Activated naive CD8-positive, alpha-beta T cell treated with anti-CD3 and anti-CD28 coated beads, Interleukin-2, amount 50 U/mL, for 24 hours (primary cell): ENCODE results near the gene PEX10.
"Not testable (repeated sequence)": the region's sequence is repeated elsewhere in the genome, so short reads cannot be mapped to it uniquely, and the experiment has no call there.

Experiments used
- ATAC-seq: fragments of 150-1000 bp; cut with Tn5 transposase; one replicate; pipeline ENCODE4 v1.10.0; 2021
- DNase-seq: peaks from one replicate; pipeline ENCODE4 v3.0.0; 2021
- H3K27ac Mint-ChIP-seq: one replicate; pipeline ENCODE4 v1.8.0; 2021; ENCODE audit warnings: mild to moderate bottlenecking, mixed read lengths
- H3K27me3 Mint-ChIP-seq: one replicate; pipeline ENCODE4 v1.8.0; 2021; ENCODE audit warnings: mixed read lengths
- H3K36me3 Mint-ChIP-seq: one replicate; pipeline ENCODE4 v1.8.0; 2021; ENCODE audit warnings: low read depth, mixed read lengths
- H3K4me1 Mint-ChIP-seq: one replicate; pipeline ENCODE4 v1.8.0; 2021; ENCODE audit warnings: mixed read lengths
- H3K4me3 Mint-ChIP-seq: one replicate; pipeline ENCODE4 v1.8.0; 2021; ENCODE audit warnings: mild to moderate bottlenecking, moderate library complexity, mixed read lengths
- H3K9me3 Mint-ChIP-seq: one replicate; pipeline ENCODE4 v1.8.0; 2021; ENCODE audit warnings: mixed read lengths

The PEX10 gene

GRCh38 chr1:2447276-2448097 is 35.1 kb upstream of the PEX10 start:
- no peak overlapping the region for H3K27ac Mint-ChIP-seq
- ATAC-seq: no peak
- H3K27me3 Mint-ChIP-seq: peaks cover 10% of the 10 kb centered on the region
- DNase-seq: no peak
- H3K36me3 Mint-ChIP-seq: no peaks in the 10 kb centered on the region
- no peaks in the 10 kb centered on the region for H3K4me1 Mint-ChIP-seq
- no peaks in the 10 kb centered on the region for H3K9me3 Mint-ChIP-seq
- no peak overlapping the region for H3K4me3 Mint-ChIP-seq

- DNase-seq: no peak
- Mint-ChIP-seq H3K36me3 (no peaks in the 10 kb centered on the region), H3K4me1 (no peaks in the 10 kb centered on the region), H3K4me3 (no peak overlapping the region), H3K9me3 (no peaks in the 10 kb centered on the region), H3K27ac (no peak overlapping the region), H3K27me3 (peaks cover 12% of the 10 kb centered on the region)
- ATAC-seq: no peak
Measured at GRCh38 chr1:2446861-2447260, 34.5 kb upstream of the PEX10 start.

- H3K36me3 Mint-ChIP-seq: no peaks in the 10 kb centered on the region
- H3K4me3 Mint-ChIP-seq: no peak overlapping the region
- peaks cover 12% of the 10 kb centered on the region for H3K27me3 Mint-ChIP-seq
- no peaks in the 10 kb centered on the region for H3K4me1 Mint-ChIP-seq
- no peak for ATAC-seq
- no peaks in the 10 kb centered on the region for H3K9me3 Mint-ChIP-seq
- DNase-seq: no peak
- H3K27ac Mint-ChIP-seq: no peak overlapping the region
Measured at GRCh38 chr1:2446394-2446793, 34.0 kb upstream of the PEX10 start.

GRCh38 chr1:2445823-2446215 is 33.5 kb upstream of the PEX10 start:
- no peak for DNase-seq
- no peaks in the 10 kb centered on the region for H3K36me3 Mint-ChIP-seq
- H3K27ac Mint-ChIP-seq: no peak overlapping the region
- no peaks in the 10 kb centered on the region for H3K9me3 Mint-ChIP-seq
- H3K4me3 Mint-ChIP-seq: no peak overlapping the region
- H3K27me3 Mint-ChIP-seq: peaks cover 12% of the 10 kb centered on the region
- H3K4me1 Mint-ChIP-seq: no peaks in the 10 kb centered on the region
- no peak for ATAC-seq

GRCh38 chr1:2445162-2445822 is 32.9 kb upstream of the PEX10 start:
- ATAC-seq (no peak), DNase-seq (no peak)
- H3K27me3 Mint-ChIP-seq: peaks cover 12% of the 10 kb centered on the region
- no peak overlapping the region for H3K4me3 Mint-ChIP-seq
- H3K9me3 Mint-ChIP-seq: no peaks in the 10 kb centered on the region
- no peaks in the 10 kb centered on the region for H3K36me3 Mint-ChIP-seq
- H3K27ac Mint-ChIP-seq: no peak overlapping the region
- no peaks in the 10 kb centered on the region for H3K4me1 Mint-ChIP-seq

GRCh38 chr1:2444138-2444591 is 31.8 kb upstream of the PEX10 start:
- DNase-seq: no peak
- H3K4me3 Mint-ChIP-seq: no peak overlapping the region
- no peaks in the 10 kb centered on the region for H3K4me1 Mint-ChIP-seq
- no peaks in the 10 kb centered on the region for H3K36me3 Mint-ChIP-seq
- no peak for ATAC-seq
- no peaks in the 10 kb centered on the region for H3K9me3 Mint-ChIP-seq
- peaks cover 12% of the 10 kb centered on the region for H3K27me3 Mint-ChIP-seq
- H3K27ac Mint-ChIP-seq: no peak overlapping the region

- DNase-seq (peak; percentile 34), ATAC-seq (no peak)
- no peaks in the 10 kb centered on the region for H3K36me3 Mint-ChIP-seq
- no peak overlapping the region for H3K27ac Mint-ChIP-seq
- no peaks in the 10 kb centered on the region for H3K4me1 Mint-ChIP-seq
- peaks cover 12% of the 10 kb centered on the region for H3K27me3 Mint-ChIP-seq
- no peak overlapping the region for H3K4me3 Mint-ChIP-seq
- no peaks in the 10 kb centered on the region for H3K9me3 Mint-ChIP-seq
Measured at GRCh38 chr1:2443277-2444137, 31.1 kb upstream of the PEX10 start.

GRCh38 chr1:2442661-2443060 is 30.3 kb upstream of the PEX10 start:
- H3K4me1 Mint-ChIP-seq: no peaks in the 10 kb centered on the region
- no peak overlapping the region for H3K27ac Mint-ChIP-seq
- no peak overlapping the region for H3K4me3 Mint-ChIP-seq
- no peaks in the 10 kb centered on the region for H3K9me3 Mint-ChIP-seq
- H3K27me3 Mint-ChIP-seq: peaks cover 12% of the 10 kb centered on the region
- DNase-seq: no peak
- no peaks in the 10 kb centered on the region for H3K36me3 Mint-ChIP-seq
- ATAC-seq: no peak

GRCh38 chr1:2441746-2442145 is 29.4 kb upstream of the PEX10 start:
- ATAC-seq: no peak
- Mint-ChIP-seq H3K36me3 (no peaks in the 10 kb centered on the region), H3K4me1 (no peaks in the 10 kb centered on the region), H3K9me3 (no peaks in the 10 kb centered on the region), H3K27ac (no peak overlapping the region), H3K4me3 (no peak overlapping the region), H3K27me3 (peaks cover 12% of the 10 kb centered on the region)
- no peak for DNase-seq

- H3K4me1 Mint-ChIP-seq, H3K4me3 Mint-ChIP-seq, H3K9me3 Mint-ChIP-seq, DNase-seq, H3K36me3 Mint-ChIP-seq, ATAC-seq, H3K27ac Mint-ChIP-seq: not testable (repeated sequence)
- H3K27me3 Mint-ChIP-seq: peaks cover 12% of the 10 kb centered on the region
Measured at GRCh38 chr1:2440346-2440745, 28.0 kb upstream of the PEX10 start.

GRCh38 chr1:2439369-2439768 is 27.0 kb upstream of the PEX10 start:
- Mint-ChIP-seq H3K27me3 (peaks cover 5% of the 10 kb centered on the region), H3K4me1 (no peaks in the 10 kb centered on the region), H3K27ac (no peak overlapping the region), H3K4me3 (no peak overlapping the region), H3K36me3 (no peaks in the 10 kb centered on the region), H3K9me3 (no peaks in the 10 kb centered on the region)
- ATAC-seq: no peak
- DNase-seq: no peak

GRCh38 chr1:2438641-2439040 is 26.3 kb upstream of the PEX10 start:
- Mint-ChIP-seq H3K4me3 (no peak overlapping the region), H3K27ac (no peak overlapping the region), H3K4me1 (no peaks in the 10 kb centered on the region), H3K36me3 (no peaks in the 10 kb centered on the region), H3K9me3 (no peaks in the 10 kb centered on the region), H3K27me3 (peaks cover 5% of the 10 kb centered on the region)
- DNase-seq (no peak), ATAC-seq (no peak)

- no peaks in the 10 kb centered on the region for H3K4me1 Mint-ChIP-seq
- no peak overlapping the region for H3K27ac Mint-ChIP-seq
- no peaks in the 10 kb centered on the region for H3K9me3 Mint-ChIP-seq
- no peak for DNase-seq
- H3K4me3 Mint-ChIP-seq: no peak overlapping the region
- ATAC-seq: no peak
- H3K36me3 Mint-ChIP-seq: no peaks in the 10 kb centered on the region
- H3K27me3 Mint-ChIP-seq: peaks cover 5% of the 10 kb centered on the region
Measured at GRCh38 chr1:2438038-2438437, 25.7 kb upstream of the PEX10 start.

GRCh38 chr1:2437617-2438016 is 25.3 kb upstream of the PEX10 start:
- H3K9me3 Mint-ChIP-seq: no peaks in the 10 kb centered on the region
- no peak overlapping the region for H3K4me3 Mint-ChIP-seq
- H3K36me3 Mint-ChIP-seq: no peaks in the 10 kb centered on the region
- ATAC-seq (no peak), DNase-seq (no peak)
- peaks cover 2% of the 10 kb centered on the region for H3K27me3 Mint-ChIP-seq
- H3K4me1 Mint-ChIP-seq: no peaks in the 10 kb centered on the region
- H3K27ac Mint-ChIP-seq: no peak overlapping the region

GRCh38 chr1:2436876-2437275 is 24.5 kb upstream of the PEX10 start:
- DNase-seq (no peak), ATAC-seq (no peak)
- Mint-ChIP-seq H3K4me3 (no peak overlapping the region), H3K27me3 (no peaks in the 10 kb centered on the region), H3K9me3 (no peaks in the 10 kb centered on the region), H3K4me1 (no peaks in the 10 kb centered on the region), H3K27ac (no peak overlapping the region), H3K36me3 (no peaks in the 10 kb centered on the region)
